PC-3 (cell line): Measurements from ENCODE around the gene C3orf33. TPM values are rescaled to one million over a fixed set of nuclear protein-coding genes. Genes with fewer than 3 reads are reported as not detected.

Experiments
- ATAC-seq: fragments of 200-7000 bp; cut with Tn5 transposase; 2 replicates; pipeline ENCODE4 v1.9.1; 2020; ENCODE audit warnings: mild to moderate bottlenecking, moderate library complexity
- BruUV-seq: library from RNA; stranded (reverse); fragments of 400-500 nt; replicated peaks from 2 replicates; lab custom pipeline; 2021; lab: Mats Ljungman, UMichigan
- CTCF ChIA-PET: fragments of 300-600 bp; sonication (Branson Sonifier 250); formaldehyde crosslinking; loops from one replicate; lab custom pipeline; 2022; ENCODE audit warnings: antibody characterized with exemption; lab: Charles Lee
- POLR2A ChIA-PET: fragments of 300-600 bp; sonication (Branson Sonifier 250); formaldehyde crosslinking; loops from one replicate; lab custom pipeline; 2022; ENCODE audit warnings: antibody characterized with exemption; ENCODE audit not compliant: unreplicated experiment; lab: Charles Lee
- DNase-seq: peaks from one replicate; pipeline ENCODE4 v3.0.0-alpha.2; 2015
- H2AFZ ChIP-seq: fragments of 300-600 bp; sonication (generic); 2 replicates; pipeline ENCODE4 v1.6.0; 2016; ENCODE audit warnings: antibody characterized with exemption, low read length
- H3F3A ChIP-seq: fragments of 300-600 bp; sonication (generic); one replicate; pipeline ENCODE4 v1.6.0; 2017; ENCODE audit warnings: antibody characterized with exemption, low read length, control low read depth, mild to moderate bottlenecking; ENCODE audit not compliant: unreplicated experiment
- H3K27ac ChIP-seq: fragments of 300-600 bp; sonication (generic); 2 replicates; pipeline ENCODE4 v1.5.1; 2016; ENCODE audit warnings: mild to moderate bottlenecking, low read length
- H3K27me3 ChIP-seq: fragments of 300-600 bp; sonication (generic); 2 replicates; pipeline ENCODE4 v1.6.1; 2016; ENCODE audit warnings: low read length, mixed read lengths
- H3K36me3 ChIP-seq: fragments of 300-600 bp; sonication (generic); 2 replicates; pipeline ENCODE4 v1.6.1; 2016; ENCODE audit warnings: low read depth, mixed run types, low read length, mixed read lengths
- H3K4me1 ChIP-seq: fragments of 300-600 bp; sonication (generic); 2 replicates; pipeline ENCODE4 v1.5.1; 2016; ENCODE audit warnings: low read length; ENCODE audit not compliant: insufficient read depth
- H3K4me2 ChIP-seq: fragments of 300-600 bp; sonication (generic); 2 replicates; pipeline ENCODE4 v1.6.0; 2016; ENCODE audit warnings: low read length
- H3K4me3 ChIP-seq: fragments of 300-600 bp; sonication (generic); 2 replicates; pipeline ENCODE4 v1.5.1; 2016; ENCODE audit warnings: mild to moderate bottlenecking, low read length, mixed read lengths
- H3K79me2 ChIP-seq: fragments of 300-600 bp; sonication (generic); 2 replicates; pipeline ENCODE4 v1.6.1; 2017; ENCODE audit warnings: low read length, mixed read lengths
- H3K9ac ChIP-seq: fragments of 300-600 bp; sonication (generic); 2 replicates; pipeline ENCODE4 v1.6.0; 2016; ENCODE audit warnings: mild to moderate bottlenecking, low read length
- H3K9me2 ChIP-seq: fragments of 300-600 bp; sonication (generic); replicated peaks from 2 replicates; pipeline ENCODE4 v1.6.1; 2016; ENCODE audit warnings: mixed run types, low read length, mixed read lengths
- H3K9me3 ChIP-seq: fragments of 300-600 bp; sonication (generic); 2 replicates; pipeline ENCODE4 v1.6.1; 2016; ENCODE audit warnings: low read length, mixed read lengths
- H4K20me1 ChIP-seq: fragments of 300-600 bp; sonication (generic); 2 replicates; pipeline ENCODE4 v1.6.1; 2016; ENCODE audit warnings: low read length, mixed read lengths
- CTCF ChIP-seq: fragments of 300-600 bp; sonication (generic); conservative IDR thresholded peaks from 2 replicates; pipeline ENCODE4 v1.5.1; 2017; ENCODE audit warnings: antibody characterized with exemption, low read depth, mild to moderate bottlenecking, low read length
- EZH2 ChIP-seq: fragments of 300-600 bp; sonication (generic); IDR thresholded peaks from one replicate; pipeline ENCODE4 v1.6.1; 2017; ENCODE audit warnings: antibody characterized with exemption, mild to moderate bottlenecking, low read length; ENCODE audit not compliant: unreplicated experiment
- EZH2phosphoT487 ChIP-seq: fragments of 300-600 bp; sonication (generic); IDR thresholded peaks from 2 replicates; pipeline ENCODE4 v1.6.1; 2018; ENCODE audit warnings: mild to moderate bottlenecking, antibody characterized with exemption, low read length, borderline replicate concordance
- intact Hi-C: fragments of 100-400 bp; cut with micrococcal nuclease; formaldehyde crosslinking; loops from 2 replicates; pipeline ENCODE4 v1.9.0; 2023
- total RNA-seq: library from RNA; depleted of rRNA; stranded (reverse); fragments of >200 nt; gene quantifications from 2 replicates; pipeline ENCODE4 v1.2.3, GENCODE V29; 2014

The C3orf33 gene
- total RNA-seq, 1 experiment from 2014 or later: 3.5 TPM

DNA sequence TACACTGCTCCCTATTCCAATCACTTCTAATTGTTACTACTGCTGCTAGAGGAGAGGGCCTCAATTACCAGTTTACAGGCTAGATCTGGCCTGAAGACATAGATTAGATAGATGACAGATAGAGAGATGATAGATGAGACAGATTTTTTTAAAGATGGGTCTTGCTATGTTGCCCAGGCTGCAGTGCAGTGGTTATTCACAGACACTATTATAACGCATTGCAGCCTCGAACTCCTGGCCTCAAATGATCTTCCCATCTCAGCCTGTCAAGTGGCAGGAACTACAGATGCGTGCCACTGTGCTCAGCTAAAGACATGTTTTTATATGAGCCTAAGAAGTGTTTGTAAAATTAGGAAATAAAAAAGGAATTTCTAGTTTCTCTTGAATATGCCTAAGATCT lies 41.9 kb upstream of the C3orf33 start:
- DNase-seq: no peak
- ChIA-PET POLR2A (no interaction called here), CTCF (no interaction called here)
- Histone ChIP-seq H3K4me3 (no peak overlapping the region), H3K27ac (no peak overlapping the region), H3K9me3 (no peaks in the 10 kb centered on the region), H3K9ac (no peak overlapping the region), H3K79me2 (peaks cover 82% of the 10 kb centered on the region), H3K9me2 (no peaks in the 10 kb centered on the region), H3K4me2 (0 out of 2 replicates have a peak overlapping the region, but pooled peaks have one; percentile 10), H3K4me1 (peaks cover 5% of the 10 kb centered on the region; the same call in 1 of the 2 replicates), H2AFZ (no peak overlapping the region), H3K27me3 (no peaks in the 10 kb centered on the region), H4K20me1 (peaks cover 4% of the 10 kb centered on the region), H3F3A (no peaks in the 10 kb centered on the region), H3K36me3 (no peaks in the 10 kb centered on the region)
- intact Hi-C loops: no loop called here
- TF ChIP-seq EZH2 (no peak), CTCF (no peak), EZH2phosphoT487 (no peak)
- BruUV-seq: no TSS peak
- ATAC-seq: no peak

DNA sequence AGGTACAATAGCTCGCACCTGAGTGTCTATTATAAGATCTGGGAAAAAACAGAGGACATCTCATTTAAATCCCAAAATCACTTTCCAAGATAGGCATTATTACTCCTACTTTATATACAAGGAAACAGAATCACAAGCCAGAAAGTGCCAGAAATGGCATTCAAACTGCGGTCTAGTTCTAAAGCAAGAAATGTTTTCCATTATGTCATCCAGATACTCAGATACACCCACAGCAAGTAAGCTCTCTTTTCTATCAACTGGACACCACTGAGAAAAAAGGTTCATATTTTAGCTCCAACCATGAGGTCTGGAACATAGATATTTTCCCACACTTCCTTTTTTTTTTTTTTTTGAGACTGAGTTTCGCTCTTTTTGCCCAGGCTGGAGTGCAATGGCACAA lies 40.0 kb upstream of the C3orf33 start:
- H3F3A ChIP-seq: no peaks in the 10 kb centered on the region
- H3K4me1 ChIP-seq: peaks cover 5% of the 10 kb centered on the region; the same call in 1 of the 2 replicates
- ChIA-PET POLR2A (interaction anchor here (0.6 to 0.7 kb wide), 2 partner anchors 9 to 482 kb away, joined by 6 read pairs; no protein-coding TSS in a partner anchor), CTCF (interaction anchor here (1.4 kb wide), 1 partner anchor 40 kb away, joined by 5 read pairs; the partner anchor contains the start of gene C3orf33)
- intact Hi-C loops: no loop called here
- no peak overlapping the region for H3K4me3 ChIP-seq
- H3K79me2 ChIP-seq: peaks cover 64% of the 10 kb centered on the region
- no peak for DNase-seq
- H3K36me3 ChIP-seq: no peaks in the 10 kb centered on the region
- H3K9ac ChIP-seq: no peak overlapping the region
- no peak for ATAC-seq
- H3K27me3 ChIP-seq: no peaks in the 10 kb centered on the region
- no peak overlapping the region for H3K4me2 ChIP-seq
- H2AFZ ChIP-seq: no peak overlapping the region
- TF ChIP-seq CTCF (no peak), EZH2phosphoT487 (no peak), EZH2 (no peak)
- no peaks in the 10 kb centered on the region for H3K9me3 ChIP-seq
- no peaks in the 10 kb centered on the region for H3K9me2 ChIP-seq
- no peak overlapping the region for H3K27ac ChIP-seq
- no peaks in the 10 kb centered on the region for H4K20me1 ChIP-seq
- BruUV-seq: no TSS peak

DNA sequence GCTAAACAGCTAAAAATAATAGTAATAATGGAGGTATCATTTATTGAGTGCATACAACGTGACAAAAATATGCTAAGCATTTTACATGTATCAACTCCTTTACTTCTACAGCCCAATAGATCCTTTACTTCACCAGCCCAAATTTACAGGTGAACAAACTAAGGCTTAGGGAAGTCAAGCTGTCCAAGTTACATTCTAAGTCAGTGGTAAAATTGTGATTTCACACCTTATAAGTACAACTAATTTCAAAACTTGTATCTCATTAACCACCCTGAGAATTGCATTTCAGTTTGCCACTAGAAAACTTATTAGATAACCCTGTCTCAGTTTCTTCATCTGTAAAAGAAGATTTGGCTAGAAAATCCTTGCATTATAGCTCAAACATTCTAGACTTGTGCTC lies 37.5 kb upstream of the C3orf33 start:
- intact Hi-C loops: no loop called here
- H3K4me2 ChIP-seq: no peak overlapping the region
- H2AFZ ChIP-seq: no peak overlapping the region
- ATAC-seq (no peak), DNase-seq (no peak)
- no peaks in the 10 kb centered on the region for H3K9me3 ChIP-seq
- no peaks in the 10 kb centered on the region for H3K27me3 ChIP-seq
- H3F3A ChIP-seq: no peaks in the 10 kb centered on the region
- H3K4me3 ChIP-seq: no peak overlapping the region
- ChIA-PET POLR2A (no interaction called here), CTCF (no interaction called here)
- peaks cover 43% of the 10 kb centered on the region for H3K79me2 ChIP-seq
- no peak for TF ChIP-seq EZH2
- BruUV-seq: TSS peak; percentile 6
- no peak overlapping the region for H3K27ac ChIP-seq
- H3K9ac ChIP-seq: no peak overlapping the region
- H3K9me2 ChIP-seq: no peaks in the 10 kb centered on the region
- H3K36me3 ChIP-seq: no peaks in the 10 kb centered on the region
- H3K4me1 ChIP-seq: no peaks in the 10 kb centered on the region
- no peaks in the 10 kb centered on the region for H4K20me1 ChIP-seq
